Rectal smooth muscle tissue (tissue), 1 donor: Measurements from ENCODE around the gene SMIM35.

Experiments used
- H3K27ac ChIP-seq: one replicate; pipeline ENCODE4 v1.7.0; 2013; ENCODE audit warnings: low read depth, low read length, inconsistent platforms
- H3K27me3 ChIP-seq: one replicate; pipeline ENCODE4 v1.7.0; 2013; ENCODE audit warnings: low read length; ENCODE audit not compliant: control insufficient read depth, insufficient read depth
- H3K36me3 ChIP-seq: one replicate; pipeline ENCODE4 v1.7.0; 2013; ENCODE audit warnings: low read length; ENCODE audit not compliant: control insufficient read depth, insufficient read depth
- H3K4me1 ChIP-seq: one replicate; pipeline ENCODE4 v1.7.0; 2013; ENCODE audit warnings: low read length; ENCODE audit not compliant: control insufficient read depth, insufficient read depth
- H3K4me3 ChIP-seq: one replicate; pipeline ENCODE4 v1.7.0; 2013; ENCODE audit warnings: low read length
- H3K9ac ChIP-seq: one replicate; pipeline ENCODE4 v1.7.0; 2013; ENCODE audit warnings: low read length

The SMIM35 gene

DNA sequence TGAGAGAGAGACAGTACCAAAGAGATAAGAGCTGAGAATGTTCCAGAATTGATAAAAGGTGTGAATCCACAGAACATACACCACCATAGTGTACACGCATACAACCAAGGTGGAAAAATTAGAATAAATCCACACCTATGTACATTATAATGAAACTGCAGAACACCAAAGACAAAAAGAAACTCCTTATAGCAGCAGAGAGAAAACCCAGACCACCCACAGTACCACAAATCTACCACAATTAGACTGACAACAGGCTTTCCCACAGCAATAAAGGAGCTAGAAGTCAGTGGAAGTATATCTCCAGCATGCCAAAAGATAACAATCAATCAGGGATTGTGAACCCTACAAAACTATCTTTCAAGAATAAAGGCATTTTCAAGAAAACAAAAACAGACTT lies 34.0 kb upstream of the SMIM35 start:
- H3K4me3 ChIP-seq: no peak overlapping the region
- H3K9ac ChIP-seq: no peak overlapping the region
- no peaks in the 10 kb centered on the region for H3K36me3 ChIP-seq
- H3K27me3 ChIP-seq: no peaks in the 10 kb centered on the region
- no peak overlapping the region for H3K27ac ChIP-seq
- no peaks in the 10 kb centered on the region for H3K4me1 ChIP-seq

- H3K9ac ChIP-seq: no peak overlapping the region
- no peaks in the 10 kb centered on the region for H3K4me1 ChIP-seq
- no peak overlapping the region for H3K27ac ChIP-seq
- peaks cover 2% of the 10 kb centered on the region for H3K36me3 ChIP-seq
- no peak overlapping the region for H3K4me3 ChIP-seq
- no peaks in the 10 kb centered on the region for H3K27me3 ChIP-seq
Measured at GRCh38 chr11:118117790-118118601, 31.2 kb upstream of the SMIM35 start.

GRCh38 chr11:118115048-118115447 lies 28.3 kb upstream of the SMIM35 start:
- Histone ChIP-seq H3K9ac (no peak overlapping the region), H3K27ac (no peak overlapping the region), H3K27me3 (no peaks in the 10 kb centered on the region), H3K4me1 (no peaks in the 10 kb centered on the region), H3K4me3 (no peak overlapping the region), H3K36me3 (peaks cover 2% of the 10 kb centered on the region)

DNA sequence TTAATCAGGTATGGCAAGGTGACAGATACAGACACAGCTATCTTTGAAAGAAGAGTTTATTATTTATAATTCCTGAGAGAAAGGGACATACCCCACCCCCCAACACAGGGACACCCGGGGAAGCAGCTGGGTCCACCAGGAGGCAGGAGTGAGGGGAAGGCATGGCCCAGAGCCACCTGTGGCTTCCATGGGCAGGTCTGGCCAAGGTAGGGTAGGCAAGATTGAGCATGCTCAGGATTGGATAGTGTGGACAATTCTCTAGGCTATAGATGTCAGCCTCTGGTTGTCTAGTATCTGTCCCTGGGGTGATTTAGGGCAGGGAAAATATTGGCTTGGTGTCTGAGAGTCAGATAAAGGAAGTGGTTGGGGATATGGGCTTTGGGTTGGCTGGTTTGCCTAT lies 27.5 kb upstream of the SMIM35 start:
- Histone ChIP-seq H3K36me3 (peaks cover 2% of the 10 kb centered on the region), H3K4me1 (no peaks in the 10 kb centered on the region)

GRCh38 chr11:118112711-118113430 lies 26.1 kb upstream of the SMIM35 start:
- Histone ChIP-seq H3K4me3 (no peak overlapping the region), H3K27ac (no peak overlapping the region), H3K4me1 (no peaks in the 10 kb centered on the region), H3K27me3 (no peaks in the 10 kb centered on the region), H3K9ac (no peak overlapping the region), H3K36me3 (peaks cover 2% of the 10 kb centered on the region)

More for the DNA sequence above, 27.5 kb upstream of the SMIM35 start:
- no peaks in the 10 kb centered on the region for H3K27me3 ChIP-seq
- H3K4me3 ChIP-seq: no peak overlapping the region
- H3K9ac ChIP-seq: no peak overlapping the region
- H3K27ac ChIP-seq: no peak overlapping the region

- no peaks in the 10 kb centered on the region for H3K4me1 ChIP-seq
- no peak overlapping the region for H3K4me3 ChIP-seq
- no peaks in the 10 kb centered on the region for H3K27me3 ChIP-seq
- no peak overlapping the region for H3K9ac ChIP-seq
- H3K27ac ChIP-seq: no peak overlapping the region
- H3K36me3 ChIP-seq: peaks cover 2% of the 10 kb centered on the region
Measured at GRCh38 chr11:118111744-118112035, 24.9 kb upstream of the SMIM35 start.

- H3K36me3 ChIP-seq: peaks cover 2% of the 10 kb centered on the region
- H3K27ac ChIP-seq: no peak overlapping the region
- no peaks in the 10 kb centered on the region for H3K4me1 ChIP-seq
- H3K4me3 ChIP-seq: no peak overlapping the region
- H3K27me3 ChIP-seq: no peaks in the 10 kb centered on the region
- H3K9ac ChIP-seq: no peak overlapping the region
Measured at GRCh38 chr11:118111019-118111743, 24.4 kb upstream of the SMIM35 start.

GRCh38 chr11:118109231-118109630 lies 22.5 kb upstream of the SMIM35 start:
- H3K9ac ChIP-seq: no peak overlapping the region
- H3K27me3 ChIP-seq: no peaks in the 10 kb centered on the region
- no peaks in the 10 kb centered on the region for H3K4me1 ChIP-seq
- H3K27ac ChIP-seq: no peak overlapping the region
- H3K4me3 ChIP-seq: no peak overlapping the region
- peaks cover 2% of the 10 kb centered on the region for H3K36me3 ChIP-seq

DNA sequence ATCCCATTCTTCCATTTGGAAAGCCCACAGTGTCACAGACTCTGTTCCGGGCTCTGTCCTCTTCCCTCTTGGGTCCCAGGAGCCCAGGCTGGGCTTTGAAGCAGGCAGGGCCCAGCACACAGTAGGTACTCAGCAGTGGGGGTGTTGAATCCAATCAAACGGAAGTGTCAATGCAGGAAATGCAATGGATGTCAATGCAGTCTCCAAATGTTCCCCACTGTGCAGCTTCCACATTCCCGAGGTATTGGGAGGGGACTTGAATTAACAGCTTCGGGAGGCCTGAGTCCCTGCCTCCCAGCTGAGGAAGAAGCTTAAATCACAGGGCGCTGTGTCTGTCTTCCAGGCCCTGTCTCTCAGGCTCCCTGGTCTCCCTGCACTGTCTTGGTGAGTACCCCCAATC lies 21.8 kb upstream of the SMIM35 start:
- no peaks in the 10 kb centered on the region for H3K4me1 ChIP-seq
- H3K36me3 ChIP-seq: no peaks in the 10 kb centered on the region
- no peaks in the 10 kb centered on the region for H3K27me3 ChIP-seq
- H3K4me3 ChIP-seq: no peak overlapping the region
- no peak overlapping the region for H3K9ac ChIP-seq
- no peak overlapping the region for H3K27ac ChIP-seq

DNA sequence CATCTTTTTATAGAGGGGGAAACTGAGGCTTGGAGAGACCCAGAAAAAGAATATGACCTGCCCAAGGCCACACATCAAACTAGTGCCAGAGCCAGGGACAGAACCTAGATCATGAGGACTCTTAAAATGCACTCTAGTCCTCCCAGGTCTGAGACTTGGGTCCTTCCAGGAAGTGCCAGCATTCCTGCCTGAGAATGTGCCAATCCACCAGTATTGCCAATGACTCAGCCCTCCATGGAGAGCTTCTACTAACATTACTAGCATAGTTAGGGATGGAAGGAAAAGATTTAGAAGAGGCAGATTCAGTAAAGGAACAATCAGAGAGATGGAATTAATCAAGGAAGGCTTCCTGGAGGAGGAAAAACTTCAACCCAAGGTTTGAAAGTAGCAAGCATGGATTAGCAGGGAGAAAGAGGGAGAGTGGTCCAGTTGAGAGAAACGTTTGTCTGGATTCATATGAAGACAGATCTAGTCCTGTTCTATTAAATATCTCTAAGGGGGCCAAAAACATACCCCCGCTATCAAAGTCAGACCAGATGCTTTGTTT lies 20.1 kb upstream of the SMIM35 start:
- no peaks in the 10 kb centered on the region for H3K27me3 ChIP-seq
- H3K4me3 ChIP-seq: no peak overlapping the region
- H3K9ac ChIP-seq: no peak overlapping the region
- no peaks in the 10 kb centered on the region for H3K36me3 ChIP-seq
- no peak overlapping the region for H3K27ac ChIP-seq
- no peaks in the 10 kb centered on the region for H3K4me1 ChIP-seq

GRCh38 chr11:118105657-118106305 lies 19.0 kb upstream of the SMIM35 start:
- Histone ChIP-seq H3K27ac (no peak overlapping the region), H3K36me3 (no peaks in the 10 kb centered on the region), H3K4me1 (no peaks in the 10 kb centered on the region), H3K27me3 (no peaks in the 10 kb centered on the region), H3K9ac (no peak overlapping the region), H3K4me3 (no peak overlapping the region)

- no peaks in the 10 kb centered on the region for H3K27me3 ChIP-seq
- H3K9ac ChIP-seq: no peak overlapping the region
- H3K27ac ChIP-seq: no peak overlapping the region
- H3K4me3 ChIP-seq: no peak overlapping the region
- no peaks in the 10 kb centered on the region for H3K4me1 ChIP-seq
- no peaks in the 10 kb centered on the region for H3K36me3 ChIP-seq
Measured at GRCh38 chr11:118104491-118104890, 17.7 kb upstream of the SMIM35 start.
